Psoas muscle (tissue), 8 donors: ENCODE data around the gene PTPN3. TPM values are rescaled to one million over a fixed set of nuclear protein-coding genes. Genes with fewer than 3 reads are reported as not detected.
A peak's percentile ranks its signal among the peaks of the same experiment; 100 is the strongest.
"Not testable (repeated sequence)": the region's sequence is repeated elsewhere in the genome, so short reads cannot be mapped to it uniquely, and the experiment has no call there.

ENCODE experiments used
- ATAC-seq, 4 donors: fragments of 200-7000 bp; cut with Tn5 transposase; one replicate each; pipeline ENCODE4 v1.9.1; 2020; ENCODE audit warnings: moderate library complexity in 3 of 4, mild to moderate bottlenecking in 2 of 4
- DNase-seq, 2 donors: peaks; one replicate each; pipeline ENCODE4 v3.0.0-alpha.2; 2020
- H3K27ac ChIP-seq: fragments of 200-600 bp; one replicate; pipeline ENCODE4 v1.8.0; 2022
- H3K27me3 ChIP-seq, 3 donors: fragments of 200-600 bp in 1 of 3; one replicate each; pipeline versions ENCODE4 v1.6.1 to v1.8.0; 2013 to 2022; ENCODE audit warnings: low read length in 2 of 3, mild to moderate bottlenecking in 2 of 3, moderate library complexity in 1 of 3; ENCODE audit not compliant: insufficient read depth in 3 of 3
- H3K36me3 ChIP-seq, 2 donors: fragments of 200-600 bp in 1 of 2; one replicate each; pipeline versions ENCODE4 v1.6.1 to v1.8.0; 2013 to 2022; ENCODE audit warnings: low read depth in 1 of 2, mild to moderate bottlenecking in 1 of 2, moderate library complexity in 1 of 2; ENCODE audit not compliant: insufficient read depth in 1 of 2
- H3K4me1 ChIP-seq: fragments of 200-600 bp; one replicate; pipeline ENCODE4 v1.8.0; 2022
- H3K4me3 ChIP-seq: fragments of 200-600 bp; one replicate; pipeline ENCODE4 v1.8.0; 2022; ENCODE audit warnings: mild to moderate bottlenecking
- H3K9me3 ChIP-seq: fragments of 200-600 bp; one replicate; pipeline ENCODE4 v1.8.0; 2022
- WGBS, 3 donors: extraction: QIAGEN DNeasy Blood & Tissue Kit; methylation state at CpG; one replicate each; pipeline versions ENCODE4 v1.1.6 to v1.1.7; 2013; 5-methylcytosine and 5-hydroxymethylcytosine counted together
- intact Hi-C, 2 donors: fragments of 100-400 bp; cut with DNase I; formaldehyde crosslinking; loops; one replicate each; pipeline versions ENCODE4 v1.11.0 to v1.14.2; 2022
- long read RNA-seq, 2 donors: library from polyadenylated mRNA; unstranded; transcript quantifications; one replicate each; pipeline ENCODE4 v2.0.0, GENCODE V29; 2021
- polyA plus RNA-seq, 3 donors: library from polyadenylated mRNA; stranded (reverse); fragments of 200-250 nt; gene quantifications; one replicate each; pipeline ENCODE4 v1.2.3, GENCODE V29; 2013
- total RNA-seq, 4 donors: library from RNA; stranded (reverse); fragmentation: NEBNext Ultra II Directional in 2 of 4; extraction: Animal tissue kit (Norgen Biotek cat#: 25700) in 2 of 4; gene quantifications; one replicate each; pipeline versions ENCODE4 v1.2.1 to v1.2.4, GENCODE V29; 2021 to 2023
- TF ChIP-seq, protein P1 (sequence below): fragments of 200-600 bp; IDR thresholded peaks from one replicate; pipeline ENCODE4 v1.8.0; 2022; ENCODE audit warnings: antibody characterized with exemption
- donor health status: healthy with polysubstance abuse.
- donor health status: DM: no; HTN: no; CAD: no; lungs with moderate emphysema.
- donor health status: Bipolar disorder and iron deficiency.
- donor health status: healthy.
- donor health status: DM: yes; HTN: yes; CAD: no.
- donor health status: DM: no; HTN: no; CAD: no.
- donor health status: DM: no; HTN: no; CAD: no.
- donor health status: DM: yes; HTN: yes; CAD: no.

PTPN3 gene, protein sequence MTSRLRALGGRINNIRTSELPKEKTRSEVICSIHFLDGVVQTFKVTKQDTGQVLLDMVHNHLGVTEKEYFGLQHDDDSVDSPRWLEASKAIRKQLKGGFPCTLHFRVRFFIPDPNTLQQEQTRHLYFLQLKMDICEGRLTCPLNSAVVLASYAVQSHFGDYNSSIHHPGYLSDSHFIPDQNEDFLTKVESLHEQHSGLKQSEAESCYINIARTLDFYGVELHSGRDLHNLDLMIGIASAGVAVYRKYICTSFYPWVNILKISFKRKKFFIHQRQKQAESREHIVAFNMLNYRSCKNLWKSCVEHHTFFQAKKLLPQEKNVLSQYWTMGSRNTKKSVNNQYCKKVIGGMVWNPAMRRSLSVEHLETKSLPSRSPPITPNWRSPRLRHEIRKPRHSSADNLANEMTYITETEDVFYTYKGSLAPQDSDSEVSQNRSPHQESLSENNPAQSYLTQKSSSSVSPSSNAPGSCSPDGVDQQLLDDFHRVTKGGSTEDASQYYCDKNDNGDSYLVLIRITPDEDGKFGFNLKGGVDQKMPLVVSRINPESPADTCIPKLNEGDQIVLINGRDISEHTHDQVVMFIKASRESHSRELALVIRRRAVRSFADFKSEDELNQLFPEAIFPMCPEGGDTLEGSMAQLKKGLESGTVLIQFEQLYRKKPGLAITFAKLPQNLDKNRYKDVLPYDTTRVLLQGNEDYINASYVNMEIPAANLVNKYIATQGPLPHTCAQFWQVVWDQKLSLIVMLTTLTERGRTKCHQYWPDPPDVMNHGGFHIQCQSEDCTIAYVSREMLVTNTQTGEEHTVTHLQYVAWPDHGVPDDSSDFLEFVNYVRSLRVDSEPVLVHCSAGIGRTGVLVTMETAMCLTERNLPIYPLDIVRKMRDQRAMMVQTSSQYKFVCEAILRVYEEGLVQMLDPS
- 10 to 100 TPM in 3 of 4 donors, 1 to 10 TPM in 1; 8.8 to 80.2 (median 43.4) TPM for total RNA-seq
- polyA plus RNA-seq: 100 to 1,000 TPM in 1 of 3 donors, 10 to 100 TPM in 2; 14.2 to 130 (median 72.4) TPM
- long read RNA-seq, donor 1, partial matches to known transcripts: 3 of 6 reads
- long read RNA-seq, donor 1, other reads (novel, unspliced or antisense): 3 of 6 reads
- long read RNA-seq, donor 2, full-length matches to known transcripts: 1 of 86 reads
- long read RNA-seq, donor 2, partial matches to known transcripts: 45 of 86 reads
- long read RNA-seq, donor 2, other reads (novel, unspliced or antisense): 40 of 86 reads

DNA sequence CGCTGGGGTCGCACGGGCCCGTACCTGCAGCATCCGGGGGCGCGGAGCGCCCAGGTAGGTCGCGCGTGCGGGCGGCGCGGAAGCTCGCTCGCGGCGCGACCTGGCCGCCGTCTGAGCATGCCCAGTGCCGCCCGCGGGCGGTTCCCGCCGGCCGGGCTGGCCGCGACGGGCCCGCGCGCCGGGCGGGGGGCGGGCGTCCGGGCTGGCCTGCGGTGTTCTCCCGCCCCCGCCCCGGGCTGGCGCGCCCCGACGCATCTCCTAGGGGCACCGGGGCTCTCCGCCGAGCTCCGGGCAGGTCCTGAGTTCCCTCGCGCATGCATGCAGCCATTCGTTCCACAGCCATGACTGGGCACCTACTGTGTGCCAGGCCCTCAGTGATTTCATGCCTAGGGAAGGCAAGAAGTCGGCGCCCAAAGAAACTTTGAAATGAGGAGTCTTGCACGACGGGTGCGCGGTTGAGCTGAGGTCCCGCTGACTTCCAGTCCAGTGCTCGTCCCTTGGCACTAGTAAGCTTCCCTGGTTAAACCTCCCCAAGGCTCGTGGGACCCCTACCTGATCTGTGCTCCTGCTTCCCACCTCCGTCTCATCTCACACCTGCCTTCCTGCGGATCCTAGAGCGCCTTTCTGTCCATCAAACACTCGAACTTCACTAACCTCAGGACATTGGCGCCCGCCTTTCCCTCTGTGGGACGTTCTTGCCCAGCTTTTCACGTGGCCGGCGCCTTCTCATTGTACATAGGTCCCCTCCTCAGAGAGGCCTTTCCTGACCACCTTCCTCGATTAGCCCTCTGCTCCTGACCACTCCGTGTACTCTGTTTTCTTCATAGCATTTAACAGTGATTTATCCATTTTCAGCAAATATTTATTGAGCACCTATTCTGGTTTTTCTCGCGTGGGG is at the start of gene PTPN3:
Gene PTPN3 (minus strand): TSS at position 113 of the 898 bp plus-strand sequence. CDS start 34,873 bp downstream, outside the sequence.
- intact Hi-C loops: no loop called here
- H3K36me3 ChIP-seq: no peaks in the 10 kb centered on the region
- ATAC-seq (peak; percentile 35 to 60 (median 58)), DNase-seq (peak in 1 of 2 donors; percentile 21)
- H3K27ac ChIP-seq: peak within 1 kb of the TSS; percentile 85
- H3K4me1 ChIP-seq: peaks cover 16% of the 10 kb centered on the region
- 16 to 30% (median 21%) methylated on average over 40 to 78 of the region's 78 CpGs for whole genome bisulfite sequencing, 3 donors
- TF ChIP-seq, protein P1, sequence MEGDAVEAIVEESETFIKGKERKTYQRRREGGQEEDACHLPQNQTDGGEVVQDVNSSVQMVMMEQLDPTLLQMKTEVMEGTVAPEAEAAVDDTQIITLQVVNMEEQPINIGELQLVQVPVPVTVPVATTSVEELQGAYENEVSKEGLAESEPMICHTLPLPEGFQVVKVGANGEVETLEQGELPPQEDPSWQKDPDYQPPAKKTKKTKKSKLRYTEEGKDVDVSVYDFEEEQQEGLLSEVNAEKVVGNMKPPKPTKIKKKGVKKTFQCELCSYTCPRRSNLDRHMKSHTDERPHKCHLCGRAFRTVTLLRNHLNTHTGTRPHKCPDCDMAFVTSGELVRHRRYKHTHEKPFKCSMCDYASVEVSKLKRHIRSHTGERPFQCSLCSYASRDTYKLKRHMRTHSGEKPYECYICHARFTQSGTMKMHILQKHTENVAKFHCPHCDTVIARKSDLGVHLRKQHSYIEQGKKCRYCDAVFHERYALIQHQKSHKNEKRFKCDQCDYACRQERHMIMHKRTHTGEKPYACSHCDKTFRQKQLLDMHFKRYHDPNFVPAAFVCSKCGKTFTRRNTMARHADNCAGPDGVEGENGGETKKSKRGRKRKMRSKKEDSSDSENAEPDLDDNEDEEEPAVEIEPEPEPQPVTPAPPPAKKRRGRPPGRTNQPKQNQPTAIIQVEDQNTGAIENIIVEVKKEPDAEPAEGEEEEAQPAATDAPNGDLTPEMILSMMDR: no peak
- H3K9me3 ChIP-seq: no peaks in the 10 kb centered on the region
- H3K27me3 ChIP-seq: peaks cover 0 to 6% (median 0%) of the 10 kb centered on the region in 3 donors
- H3K4me3 ChIP-seq: peak within 1 kb of the TSS; percentile 73

DNA sequence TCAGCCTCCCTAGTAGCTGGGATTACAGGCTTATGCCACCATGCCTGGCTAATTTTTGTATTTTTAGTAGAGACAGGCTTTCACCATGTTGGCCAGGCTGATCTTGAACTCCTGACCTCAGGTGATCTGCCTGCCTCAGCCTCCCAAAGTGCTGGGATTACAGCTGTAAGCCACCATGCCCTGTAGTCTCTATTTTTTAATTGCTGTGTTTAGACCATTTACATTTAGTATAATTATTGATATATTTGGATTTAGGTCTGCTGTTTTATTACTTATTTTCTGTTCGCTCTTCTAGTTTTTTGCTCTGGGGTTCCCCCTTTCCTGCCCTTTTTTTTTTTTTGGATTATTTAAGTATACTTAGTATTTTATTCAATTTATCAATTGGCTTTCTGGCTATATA is 46.8 kb upstream of the PTPN3 start:
- H3K4me1 ChIP-seq, H3K27me3 ChIP-seq, H3K4me3 ChIP-seq, H3K36me3 ChIP-seq, H3K27ac ChIP-seq, DNase-seq, intact Hi-C loops, ATAC-seq: not testable (repeated sequence)
- 95 to 100% (median 98%) methylated on average over 1 of the region's 1 CpG for WGBS, 3 donors
- H3K9me3 ChIP-seq: peaks cover 12% of the 10 kb centered on the region

DNA sequence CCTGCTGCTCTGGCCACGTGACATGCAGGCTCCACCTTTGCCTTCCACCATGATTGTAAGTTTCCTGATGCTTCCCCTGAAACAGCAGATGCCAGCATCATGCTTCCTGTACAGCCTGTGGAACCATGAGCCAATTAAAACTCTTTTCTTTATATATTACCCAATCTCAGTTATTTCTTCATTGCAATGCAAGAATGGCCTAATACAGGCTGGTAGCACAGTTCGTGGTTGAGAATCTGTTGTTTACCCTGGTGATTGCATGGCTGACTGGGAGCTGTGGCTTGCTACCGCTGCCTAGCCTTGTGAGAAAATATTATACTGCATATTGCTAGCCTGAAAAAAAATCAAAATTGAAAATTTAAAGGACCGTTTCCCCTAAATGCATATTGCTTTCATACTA is 44.8 kb upstream of the PTPN3 start:
- H3K27ac ChIP-seq: no peak overlapping the region
- no peaks in the 10 kb centered on the region for H3K4me1 ChIP-seq
- no peak overlapping the region for H3K4me3 ChIP-seq
- H3K27me3 ChIP-seq: no peaks in the 10 kb centered on the region
- DNase-seq: no peak
- 54 to 73% (median 60%) methylated on average over 4 of the region's 4 CpGs for WGBS, 3 donors
- intact Hi-C loops: no loop called here
- no peaks in the 10 kb centered on the region for H3K36me3 ChIP-seq
- ATAC-seq: no peak
- TF ChIP-seq, protein P1: no peak
- peaks cover 10% of the 10 kb centered on the region for H3K9me3 ChIP-seq

DNA sequence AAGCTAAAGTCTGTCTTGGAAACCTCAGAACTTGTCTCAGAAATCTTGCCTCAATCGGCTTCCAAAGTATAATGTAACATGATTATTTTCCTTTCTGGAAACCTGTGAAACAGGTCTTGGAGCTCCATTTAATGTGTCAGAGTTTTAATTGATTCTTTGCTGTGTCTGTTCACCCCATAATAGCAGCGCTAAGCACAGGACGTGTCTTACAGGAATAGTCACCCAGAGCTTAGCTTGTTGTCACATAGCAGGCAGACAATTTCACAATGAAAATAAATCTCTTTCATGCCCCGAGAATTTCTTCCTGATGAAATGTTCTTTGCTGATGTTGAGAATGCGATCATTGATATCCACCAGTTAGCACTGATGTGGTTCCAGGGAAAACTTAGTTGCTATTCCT is 40.2 kb upstream of the PTPN3 start:
- H3K36me3 ChIP-seq: no peaks in the 10 kb centered on the region
- intact Hi-C loops: no loop called here
- no peak overlapping the region for H3K27ac ChIP-seq
- H3K4me3 ChIP-seq: no peak overlapping the region
- H3K27me3 ChIP-seq: no peaks in the 10 kb centered on the region
- TF ChIP-seq, protein P1: no peak
- ATAC-seq (peak in 3 of 4 donors; percentile 42 to 78 (median 70)), DNase-seq (no peak)
- 60 to 82% (median 70%) methylated on average over 5 of the region's 5 CpGs for WGBS, 3 donors
- no peaks in the 10 kb centered on the region for H3K9me3 ChIP-seq
- H3K4me1 ChIP-seq: no peaks in the 10 kb centered on the region
